ENCODE data around the gene ITGA8.
"Not testable (repeated sequence)": the region's sequence is repeated elsewhere in the genome, so short reads cannot be mapped to it uniquely, and the experiment has no call there.

The ITGA8 gene

GRCh38 chr10:15672469-15672868, 47.3 kb downstream of the ITGA8 start:
- DNase-seq = no peak

- DNase-seq = no peak
Measured at GRCh38 chr10:15670880-15671279, 48.8 kb downstream of the ITGA8 start.

DNA sequence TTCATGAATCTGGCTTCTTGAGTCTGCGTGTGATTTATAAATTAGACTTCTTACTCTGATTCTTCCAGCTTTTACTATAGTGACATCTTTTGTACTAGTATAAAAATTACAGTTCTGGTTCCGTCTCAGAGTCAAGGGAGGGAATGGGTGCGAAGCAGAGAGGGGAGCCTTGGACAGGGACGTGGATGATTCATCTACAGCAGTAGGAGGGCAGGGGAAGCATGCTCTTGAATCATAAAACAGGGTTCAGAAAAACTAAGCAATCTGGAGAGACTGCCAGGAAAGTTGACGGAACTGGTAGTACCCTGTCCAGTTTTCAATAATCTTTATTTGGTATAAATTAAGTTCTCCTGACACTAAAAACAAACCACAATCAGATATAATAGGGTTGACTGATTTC, 58.1 kb downstream of the ITGA8 start:
- no peak for DNase-seq

DNA sequence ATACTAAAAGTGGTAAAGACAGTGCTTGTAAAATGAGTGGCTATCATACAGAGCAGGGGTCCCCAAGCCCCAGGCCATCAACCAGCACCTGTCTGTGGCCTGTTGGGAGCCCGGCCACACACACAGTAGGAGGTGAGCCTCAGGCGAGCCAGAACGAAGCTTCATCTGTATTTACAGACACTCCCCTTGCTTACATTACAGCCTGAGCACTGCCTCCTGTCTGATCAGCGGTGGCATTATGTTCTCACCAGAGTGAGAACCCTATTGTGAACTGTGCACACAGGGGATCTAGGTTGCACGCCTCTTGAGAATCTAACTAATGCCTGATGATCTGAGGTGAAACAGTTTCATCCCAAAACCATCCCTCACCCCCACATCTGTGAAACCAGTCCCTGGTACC, 58.7 kb downstream of the ITGA8 start:
- DNase-seq = peak; percentile 27

- DNase-seq = no peak
Measured at GRCh38 chr10:15658069-15658702, 61.5 kb downstream of the ITGA8 start.

DNA sequence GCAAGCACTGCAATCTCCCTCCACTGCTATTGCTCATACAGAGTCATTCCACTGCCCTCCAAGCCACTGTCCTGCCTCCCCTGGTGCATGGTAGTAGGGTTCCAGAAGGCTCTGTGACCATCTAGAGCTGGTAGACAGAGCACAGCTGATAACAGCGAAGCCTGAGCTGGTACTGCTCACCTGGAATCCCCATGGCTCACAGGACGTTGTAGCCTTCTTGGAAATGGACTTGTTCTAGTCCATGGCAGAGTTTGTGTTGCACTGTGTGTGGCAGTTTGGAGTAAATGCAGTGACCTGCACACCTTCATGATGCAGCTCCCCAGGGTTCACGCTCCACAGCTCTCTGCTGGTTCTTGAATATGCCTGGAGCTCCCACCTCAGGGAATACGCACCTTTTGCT, 67.0 kb downstream of the ITGA8 start:
- DNase-seq = no peak

- DNase-seq = no peak
Measured at GRCh38 chr10:15652117-15652516, 67.6 kb downstream of the ITGA8 start.

GRCh38 chr10:15651175-15651574, 68.5 kb downstream of the ITGA8 start:
- DNase-seq = no peak

- no peak for DNase-seq
Measured at GRCh38 chr10:15642095-15642494, 77.6 kb downstream of the ITGA8 start.

DNA sequence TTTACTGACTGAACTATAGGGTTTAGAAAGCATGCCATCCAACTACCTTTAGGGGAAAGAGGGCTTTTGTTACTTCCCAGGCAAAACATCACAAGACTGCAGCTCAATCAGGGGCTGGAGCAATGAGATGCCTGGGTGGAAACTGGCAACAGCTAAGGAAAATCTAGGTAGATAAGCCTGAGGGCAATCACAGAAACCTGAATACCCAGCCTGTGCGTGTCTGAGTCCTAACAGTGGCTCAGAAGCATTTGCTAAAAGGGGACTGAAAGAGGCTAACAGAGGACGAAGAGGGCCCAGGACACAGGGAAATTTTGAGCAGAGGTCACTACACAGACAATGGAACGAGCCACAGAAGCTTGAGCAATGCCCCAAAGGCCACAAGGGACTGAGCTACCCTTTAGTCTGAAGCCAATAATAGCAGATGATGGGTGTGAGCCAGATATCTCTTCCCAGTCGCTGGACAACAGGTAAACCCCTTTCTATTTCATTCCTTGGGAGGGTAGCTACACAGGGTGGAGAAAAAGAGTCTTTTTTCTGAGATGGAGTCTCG, 79.1 kb downstream of the ITGA8 start:
- DNase-seq = no peak

DNA sequence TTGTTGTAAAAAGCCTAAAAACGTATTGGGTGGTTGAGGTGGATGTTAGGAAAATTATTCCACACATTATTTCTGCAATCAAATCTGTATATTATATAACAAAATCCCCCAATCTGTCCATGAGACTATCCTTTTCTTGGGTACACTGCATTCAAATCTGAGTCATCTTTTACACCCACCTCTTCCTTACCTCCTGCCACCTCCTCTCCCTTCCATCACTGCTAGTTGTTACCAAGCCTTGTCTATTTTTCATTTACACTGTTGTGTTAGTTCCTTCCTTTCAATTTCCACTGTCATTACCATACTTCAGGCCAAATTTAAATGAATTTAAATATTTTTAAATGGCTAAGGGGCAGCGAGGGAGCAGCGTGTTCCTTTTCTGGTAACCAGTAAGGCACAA, 83.3 kb downstream of the ITGA8 start:
- no peak for DNase-seq

- DNase-seq = no peak
Measured at GRCh38 chr10:15632456-15633091, 87.1 kb downstream of the ITGA8 start.

GRCh38 chr10:15631205-15631604, 88.5 kb downstream of the ITGA8 start:
- not testable (repeated sequence) for DNase-seq

- no peak for DNase-seq
Measured at GRCh38 chr10:15630353-15630752, 89.4 kb downstream of the ITGA8 start.

DNA sequence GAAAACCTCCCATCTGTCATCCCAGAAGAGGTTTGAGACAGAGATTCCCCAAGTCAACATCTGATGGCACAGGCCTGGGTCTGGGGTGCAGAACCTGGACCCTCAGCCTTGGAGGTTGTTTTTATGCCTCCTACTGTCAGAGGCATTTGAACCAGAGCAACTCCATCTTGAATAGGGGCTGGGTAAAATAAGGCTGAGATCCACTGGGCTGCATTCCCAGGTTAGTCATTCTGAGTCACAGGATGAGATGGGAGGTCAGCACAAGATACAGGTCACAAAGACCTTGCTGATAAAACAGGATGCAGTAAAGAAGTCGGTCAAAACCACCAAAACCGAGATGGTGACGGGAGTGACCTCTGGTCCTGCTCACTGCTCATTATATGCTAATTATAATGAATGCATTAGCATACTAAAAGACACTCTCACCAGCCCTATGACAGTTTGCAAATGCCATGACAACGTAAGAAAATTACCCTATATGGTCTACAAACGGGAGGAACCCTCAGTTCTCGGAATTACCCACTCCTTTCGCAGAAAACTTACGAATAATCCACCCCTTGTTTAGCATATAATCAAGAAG, 92.0 kb downstream of the ITGA8 start:
- no peak for DNase-seq

GRCh38 chr10:15626937-15627336, 92.8 kb downstream of the ITGA8 start:
- no peak for DNase-seq

GRCh38 chr10:15625261-15625660, 94.5 kb downstream of the ITGA8 start:
- no peak for DNase-seq

- DNase-seq = no peak
Measured at GRCh38 chr10:15624401-15625196, 95.1 kb downstream of the ITGA8 start.

GRCh38 chr10:15620836-15621515, 98.7 kb downstream of the ITGA8 start:
- no peak for DNase-seq

DNA sequence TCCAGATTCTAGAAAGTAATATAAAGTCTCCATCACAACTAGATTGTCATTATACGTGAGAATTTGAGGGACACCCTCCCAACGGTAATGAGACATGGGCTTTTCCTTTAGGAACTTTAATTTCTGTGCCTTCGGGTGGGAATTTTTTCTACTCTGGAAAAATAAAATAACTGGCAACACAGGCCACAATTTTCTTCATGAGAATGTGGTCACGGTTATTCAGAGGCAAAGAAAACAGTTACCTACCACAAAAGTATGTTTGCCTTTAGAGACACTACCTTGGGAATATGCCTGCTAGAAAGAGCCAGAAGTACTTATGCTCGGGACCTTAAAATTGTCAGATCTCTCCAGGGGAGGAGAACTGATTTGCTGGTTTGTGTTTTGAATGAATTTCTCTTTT, 99.4 kb downstream of the ITGA8 start:
- DNase-seq = no peak

GRCh38 chr10:15609246-15609645, 110.5 kb downstream of the ITGA8 start:
- no peak for DNase-seq

DNA sequence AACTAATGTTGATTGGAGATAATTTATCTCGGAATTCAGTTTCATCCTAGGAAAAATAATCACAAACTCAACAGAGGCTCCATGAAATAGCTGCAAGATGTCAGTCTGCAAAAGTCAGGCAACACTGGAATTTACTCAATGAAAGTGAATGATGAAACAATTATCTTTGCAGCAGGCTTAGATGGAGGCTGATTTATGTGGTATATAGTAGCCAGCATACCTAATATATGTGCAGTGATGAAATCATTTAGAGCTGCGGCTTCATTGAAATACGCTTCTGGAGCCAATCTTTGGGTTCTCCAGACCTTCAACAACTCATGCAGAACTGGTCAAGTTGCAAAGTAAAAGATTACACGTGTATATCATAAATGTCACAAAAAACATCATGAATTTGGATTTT, 113.3 kb downstream of the ITGA8 start:
- DNase-seq = no peak
